HG03342 (cell line): ENCODE data around the gene GRHL3.

Source experiments
- ATAC-seq: cut with Tn5 transposase; IDR thresholded peaks from one replicate; pipeline ENCODE4 v1.9.1; 2021; ENCODE audit warnings: mild to moderate bottlenecking, moderate library complexity; ENCODE audit not compliant: unreplicated experiment

GRHL3 gene

DNA sequence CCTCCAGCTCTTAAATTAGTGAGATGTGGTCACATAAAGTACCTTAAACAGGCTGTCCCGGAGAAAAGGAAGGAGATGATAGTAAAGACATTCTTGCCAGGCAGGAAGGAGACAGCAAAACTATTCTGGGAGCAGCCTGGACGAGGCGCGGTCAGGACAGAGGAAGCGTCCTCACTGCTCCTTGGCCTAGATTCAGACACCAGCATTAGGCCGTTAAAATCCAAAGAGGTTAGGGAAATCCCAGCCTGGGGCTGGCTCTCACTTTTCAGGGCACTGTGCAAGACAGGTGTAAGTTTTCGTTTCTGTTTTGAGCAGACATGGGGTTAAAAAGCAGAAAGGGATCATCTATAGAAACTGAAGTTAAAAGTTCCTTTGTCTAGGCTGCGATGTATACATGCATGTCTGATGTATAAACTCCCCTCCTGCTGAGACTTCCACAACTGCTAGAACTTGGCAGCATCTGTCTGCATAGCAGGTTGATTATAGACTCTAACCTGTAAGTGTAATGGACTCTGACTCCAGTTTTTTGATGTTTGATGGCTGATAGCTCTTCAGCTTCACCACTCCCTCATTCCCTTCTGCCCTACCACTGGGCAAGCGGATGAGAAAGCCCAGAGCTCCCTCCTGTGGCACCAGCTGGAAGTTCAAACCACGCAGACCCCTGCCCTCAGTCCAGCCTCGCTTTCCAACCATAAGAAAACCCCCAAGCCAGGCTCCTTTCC, 72.9 kb downstream of the GRHL3 start:
- peak; percentile 66 for ATAC-seq

DNA sequence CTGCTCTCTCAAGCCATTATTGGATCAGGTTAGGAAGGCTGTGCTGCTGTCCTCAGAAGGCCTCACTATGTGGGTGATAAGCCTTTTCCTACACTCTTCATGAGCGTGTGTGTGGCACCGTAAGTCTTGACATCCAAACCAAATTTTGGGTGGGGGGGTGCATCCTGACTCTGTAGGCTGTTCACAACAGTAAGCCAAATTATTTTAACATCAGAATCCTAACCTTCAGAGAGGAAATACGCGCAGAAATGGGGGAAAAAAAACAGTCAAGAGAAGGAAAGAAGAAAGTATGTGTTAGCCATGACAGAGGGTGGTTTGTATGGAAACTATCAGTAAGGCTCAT, 73.4 kb downstream of the GRHL3 start:
- no peak for ATAC-seq

DNA sequence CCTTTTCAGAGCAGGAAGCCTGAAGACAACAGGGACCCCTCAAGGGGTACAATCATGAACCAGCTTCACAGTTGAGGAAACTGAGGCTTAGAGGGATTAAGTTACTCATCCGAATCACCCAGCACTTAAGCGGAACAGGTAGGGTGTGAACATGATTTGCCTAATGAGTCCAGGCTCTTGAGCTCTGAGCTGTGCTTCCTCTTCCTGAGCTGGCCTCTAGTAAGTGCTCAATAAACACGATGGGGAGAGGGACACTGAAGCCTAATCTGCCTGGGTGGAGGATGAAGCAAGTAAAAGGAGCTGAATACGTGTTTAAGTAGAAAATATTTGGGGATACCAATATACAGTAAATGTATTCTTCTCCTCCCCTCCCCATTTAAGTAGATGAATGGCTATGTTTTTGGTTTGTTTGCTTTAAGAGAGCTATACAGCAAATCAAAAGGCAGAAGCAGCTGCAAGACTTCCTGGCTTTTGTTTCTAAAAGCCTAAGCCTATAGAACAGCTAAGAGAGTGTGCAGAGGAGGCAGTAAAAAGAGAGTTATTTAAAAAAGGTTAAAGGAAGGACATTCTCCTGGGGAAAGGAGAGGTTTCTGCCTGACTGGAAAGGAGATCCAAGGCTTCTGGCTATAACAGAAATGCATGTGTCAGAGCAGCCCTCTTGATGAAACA, 74.0 kb downstream of the GRHL3 start:
- no peak for ATAC-seq

DNA sequence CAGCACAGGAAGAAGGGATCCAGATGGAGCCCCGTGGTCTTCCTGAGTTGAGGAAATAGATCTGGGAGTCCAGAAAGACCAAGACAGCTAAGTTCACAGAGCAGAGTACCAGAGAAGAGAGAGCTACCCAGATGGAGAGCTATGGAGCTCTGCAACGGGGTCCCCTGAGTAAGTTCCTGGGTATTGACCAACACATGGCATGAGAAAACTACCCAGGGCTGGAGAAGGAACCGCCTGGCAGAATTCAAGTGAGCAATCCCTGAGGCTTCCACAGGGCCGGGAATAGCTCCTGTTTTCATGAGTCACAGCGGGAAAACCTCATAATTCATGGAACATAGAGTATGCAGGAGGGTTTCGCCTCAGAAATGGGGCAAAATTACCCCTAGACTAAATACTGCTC, 74.7 kb downstream of the GRHL3 start:
- ATAC-seq = no peak

DNA sequence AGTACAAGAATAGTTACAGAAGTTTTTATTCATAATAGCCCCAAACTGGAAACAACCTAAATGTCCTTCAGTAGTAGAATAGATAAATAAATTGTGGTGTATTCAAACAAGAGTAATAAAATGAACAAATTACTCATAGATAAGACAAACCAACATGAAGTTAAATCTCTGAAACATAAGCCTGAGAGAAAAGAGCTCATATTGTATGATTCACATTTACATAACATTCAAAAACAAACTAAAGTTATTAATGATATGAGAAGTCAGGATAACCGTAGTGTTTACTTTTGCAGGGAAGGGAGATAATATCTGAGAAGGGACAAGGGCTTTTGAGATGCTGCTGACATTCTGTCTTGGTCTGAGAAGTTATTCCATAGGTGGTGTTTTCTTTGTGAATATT, 80.9 kb downstream of the GRHL3 start:
- no peak for ATAC-seq

DNA sequence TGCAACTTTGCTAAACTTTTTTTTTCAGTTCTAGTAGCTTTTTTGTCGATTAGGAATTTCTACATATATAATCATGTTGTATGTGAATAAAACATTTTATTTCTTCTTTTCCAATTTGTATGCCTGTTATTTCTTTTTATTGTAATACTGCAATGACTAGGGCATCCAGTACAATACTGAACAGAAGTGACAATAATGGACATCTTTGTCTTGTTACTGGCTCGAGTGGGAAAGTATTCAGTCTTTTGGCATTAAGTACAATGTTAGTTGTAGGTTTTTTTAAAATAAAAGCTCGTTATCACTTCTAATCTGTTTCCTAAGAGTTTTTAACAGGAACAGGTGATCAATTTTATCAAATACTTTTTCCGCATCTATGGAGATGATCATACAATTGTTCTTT, 84.6 kb downstream of the GRHL3 start:
- no peak for ATAC-seq
